OCI-LY1 (cell line): ENCODE measurements around the gene CARMIL1.

Source experiments
- CTCF ChIP-seq: fragments of 200-600 bp; sonication (generic), shearing (Covaris generic); IDR thresholded peaks from 2 replicates; pipeline ENCODE4 v1.5.1; 2017; ENCODE audit warnings: mild to moderate bottlenecking, antibody characterized with exemption, low read length, moderate library complexity, mixed read lengths
- EZH2 ChIP-seq: fragments of 200-600 bp; sonication (generic), shearing (Covaris generic); IDR thresholded peaks from 2 replicates; pipeline ENCODE4 v1.8.0; 2017; ENCODE audit warnings: borderline replicate concordance, mixed run types, mild to moderate bottlenecking, antibody characterized with exemption, low read length, moderate library complexity, mixed read lengths

DNA sequence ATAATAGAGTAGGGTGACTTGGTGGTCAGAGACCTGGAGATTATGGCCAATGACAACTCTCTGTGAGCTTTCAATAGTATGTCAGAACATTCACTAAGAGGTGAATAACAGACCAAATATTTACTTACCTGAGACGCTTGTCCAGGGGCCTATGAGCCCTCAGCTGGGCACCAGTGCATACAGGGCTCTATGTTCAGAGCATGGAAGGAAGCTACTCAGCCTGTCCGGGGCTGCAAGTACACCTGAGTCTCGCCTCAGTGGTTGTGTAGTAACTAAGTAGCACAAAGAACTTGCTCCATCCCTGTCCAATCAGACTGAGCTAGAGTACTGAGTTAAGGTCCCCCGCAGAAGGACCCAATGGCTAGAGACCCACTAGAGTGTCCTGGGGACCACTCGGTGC lies 361.3 kb downstream of the CARMIL1 start:
- TF ChIP-seq CTCF (no peak), EZH2 (no peak)
